ENCODE results near the gene STOM.

GRCh38 chr9:121298016-121298538 lies 72.0 kb downstream of the STOM start:
- no peak for TF ChIP-seq ZNF274 (IDR thresholded peaks at IDR 0.05; ENCODE audit: low read depth, low read length)
- TF ChIP-seq YY1 (IDR thresholded peaks at IDR 0.05; ENCODE audit: insufficient read depth, insufficient read length), result no peak

Data from NT2/D1 (cell line).